Fibroblast of lung (primary cell): ENCODE measurements around the gene ACSS1. TPM values are rescaled to one million over a fixed set of nuclear protein-coding genes. Genes with fewer than 3 reads are reported as not detected.

ENCODE experiments used
- DNase-seq, 2 donors: peaks; one replicate each; pipeline versions ENCODE4 v3.0.0 to v3.0.0-alpha.2; 2010; ENCODE audit warnings: low read depth in 2 of 2
- H2AFZ ChIP-seq: 2 replicates; pipeline ENCODE4 v1.5.1; 2012; ENCODE audit warnings: low read length, control low read depth, inconsistent platforms
- H3K27ac ChIP-seq: 2 replicates; pipeline ENCODE4 v1.5.1; 2011; ENCODE audit warnings: low read length, control low read depth; ENCODE audit not compliant: insufficient read depth
- H3K27me3 ChIP-seq: 2 replicates; pipeline ENCODE4 v1.5.1; 2011; ENCODE audit warnings: mild to moderate bottlenecking, low read length; ENCODE audit not compliant: control insufficient read depth, insufficient read depth
- H3K36me3 ChIP-seq: 2 replicates; pipeline ENCODE4 v1.5.1; 2011; ENCODE audit warnings: low read length; ENCODE audit not compliant: control insufficient read depth, insufficient read depth
- H3K4me1 ChIP-seq: 2 replicates; pipeline ENCODE4 v1.5.1; 2011; ENCODE audit warnings: low read length; ENCODE audit not compliant: control insufficient read depth, insufficient read depth; ENCODE audit errors: extremely low read depth
- H3K4me2 ChIP-seq: 2 replicates; pipeline ENCODE4 v1.5.1; 2011; ENCODE audit warnings: low read length, control low read depth; ENCODE audit not compliant: insufficient read depth; ENCODE audit errors: extremely low read depth
- H3K4me3 ChIP-seq, 4 experiments: fragments of 200-600 bp in 1 of 4; sonication (generic) in 1 of 4; replicated peaks in 1 of 4; 2 replicates each; pipeline ENCODE4 v1.5.1; 2011 to 2016; ENCODE audit warnings: low read length in 4 of 4, low read depth in 3 of 4, mild to moderate bottlenecking in 3 of 4, control low read depth in 2 of 4, inconsistent platforms in 1 of 4, mixed read lengths in 1 of 4; ENCODE audit not compliant: insufficient read depth in 1 of 4; ENCODE audit errors: control extremely low read depth in 1 of 4
- H3K79me2 ChIP-seq: 2 replicates; pipeline ENCODE4 v1.5.1; 2012; ENCODE audit warnings: mild to moderate bottlenecking, low read length, inconsistent platforms; ENCODE audit not compliant: control insufficient read depth, insufficient read depth
- H3K9ac ChIP-seq: 2 replicates; pipeline ENCODE4 v1.5.1; 2011; ENCODE audit warnings: mild to moderate bottlenecking, low read length, control low read depth; ENCODE audit not compliant: insufficient read depth
- H3K9me3 ChIP-seq: 2 replicates; pipeline ENCODE4 v1.5.1; 2012; ENCODE audit warnings: low read depth, low read length; ENCODE audit not compliant: control insufficient read depth, insufficient read depth
- H4K20me1 ChIP-seq: 2 replicates; pipeline ENCODE4 v1.5.1; 2011; ENCODE audit warnings: low read length; ENCODE audit not compliant: control insufficient read depth, insufficient read depth; ENCODE audit errors: extremely low read depth
- CTCF ChIP-seq, 2 donors: IDR thresholded peaks in 1 of 2; conservative IDR thresholded peaks in 1 of 2; 1 replicate in 1 of 2; 2 replicates in 1 of 2; pipeline ENCODE4 v1.5.1; 2011 to 2012; ENCODE audit warnings: low read length in 2 of 2, control low read depth in 1 of 2, inconsistent platforms in 1 of 2, low read depth in 1 of 2, mild to moderate bottlenecking in 1 of 2
- EZH2 ChIP-seq: IDR thresholded peaks from 2 replicates; pipeline ENCODE4 v1.5.1; 2012; ENCODE audit warnings: low read length, control low read depth, mild to moderate bottlenecking; ENCODE audit errors: missing control alignments
- polyA plus RNA-seq, 2 donors: library from polyadenylated mRNA; depleted of rRNA in 1 of 2; stranded (reverse) in 1 of 2; unstranded in 1 of 2; fragments of >200 nt; gene quantifications; 2 replicates each; pipeline ENCODE4 v1.2.1, GENCODE V29; 2011 to 2012; ENCODE audit warnings: missing spikeins in 1 of 2
- total RNA-seq: library from RNA; depleted of rRNA; stranded (reverse); fragments of >200 nt; gene quantifications from 2 replicates; pipeline ENCODE4 v1.2.1, GENCODE V29; 2014

Gene ACSS1
- total and polyA plus RNA-seq, 2 donors (not counting 1 experiment from before 2014, with no cell fraction given), result 1.3 to 3.4 TPM

- no peaks in the 10 kb centered on the region for H4K20me1 ChIP-seq
- H3K27me3 ChIP-seq, result peaks cover 22% of the 10 kb centered on the region
- H3K4me2 ChIP-seq, result no peak overlapping the region
- H3K9me3 ChIP-seq, result no peaks in the 10 kb centered on the region
- H3K4me3 ChIP-seq, result no peak overlapping the region
- H3K4me1 ChIP-seq, result no peaks in the 10 kb centered on the region
- H3K9ac ChIP-seq, result no peak overlapping the region
- no peak overlapping the region for H3K27ac ChIP-seq
- no peak for TF ChIP-seq EZH2
- TF ChIP-seq CTCF (conservative IDR thresholded peaks at IDR 0.05 in 1 of 2, IDR thresholded peaks at IDR 0.05 in 1 of 2; ENCODE audit: low read depth in 1 of 2, low read length in 2 of 2), result no peak
- no peaks in the 10 kb centered on the region for H3K79me2 ChIP-seq
- no peak for DNase-seq
- no peak overlapping the region for H2AFZ ChIP-seq
- no peaks in the 10 kb centered on the region for H3K36me3 ChIP-seq
Measured at GRCh38 chr20:25046181-25046641, 11.7 kb downstream of the ACSS1 start.

GRCh38 chr20:25045343-25045712, 12.6 kb downstream of the ACSS1 start:
- peaks cover 22% of the 10 kb centered on the region for H3K27me3 ChIP-seq
- no peaks in the 10 kb centered on the region for H3K36me3 ChIP-seq
- H2AFZ ChIP-seq, result no peak overlapping the region
- H3K9me3 ChIP-seq, result no peaks in the 10 kb centered on the region
- H3K79me2 ChIP-seq, result no peaks in the 10 kb centered on the region
- H3K27ac ChIP-seq, result no peak overlapping the region
- TF ChIP-seq CTCF (conservative IDR thresholded peaks at IDR 0.05 in 1 of 2, IDR thresholded peaks at IDR 0.05 in 1 of 2; ENCODE audit: low read depth in 1 of 2, low read length in 2 of 2), result no peak
- no peak for TF ChIP-seq EZH2
- no peak for DNase-seq
- H3K4me2 ChIP-seq, result no peak overlapping the region
- no peaks in the 10 kb centered on the region for H4K20me1 ChIP-seq
- no peak overlapping the region for H3K4me3 ChIP-seq
- H3K9ac ChIP-seq, result no peak overlapping the region
- peaks cover under 1% of the 10 kb centered on the region for H3K4me1 ChIP-seq

- H3K27me3 ChIP-seq, result peaks cover 22% of the 10 kb centered on the region
- no peak for TF ChIP-seq CTCF (conservative IDR thresholded peaks at IDR 0.05 in 1 of 2, IDR thresholded peaks at IDR 0.05 in 1 of 2; ENCODE audit: low read depth in 1 of 2, low read length in 2 of 2)
- no peak for TF ChIP-seq EZH2
Measured at GRCh38 chr20:25044660-25045342, 13.1 kb downstream of the ACSS1 start.

More at GRCh38 chr20:25044660-25045342, 13.1 kb downstream of the ACSS1 start:
- H3K4me3 ChIP-seq, result no peak overlapping the region
- no peak overlapping the region for H3K27ac ChIP-seq
- H4K20me1 ChIP-seq, result no peaks in the 10 kb centered on the region
- no peak overlapping the region for H3K9ac ChIP-seq
- H3K9me3 ChIP-seq, result no peaks in the 10 kb centered on the region
- no peaks in the 10 kb centered on the region for H3K36me3 ChIP-seq
- no peak overlapping the region for H3K4me2 ChIP-seq
- H2AFZ ChIP-seq, result no peak overlapping the region
- DNase-seq, result no peak
- peaks cover 6% of the 10 kb centered on the region for H3K4me1 ChIP-seq
- no peaks in the 10 kb centered on the region for H3K79me2 ChIP-seq
